ENCODE data around the gene DUS1L.

DUS1L gene

DNA sequence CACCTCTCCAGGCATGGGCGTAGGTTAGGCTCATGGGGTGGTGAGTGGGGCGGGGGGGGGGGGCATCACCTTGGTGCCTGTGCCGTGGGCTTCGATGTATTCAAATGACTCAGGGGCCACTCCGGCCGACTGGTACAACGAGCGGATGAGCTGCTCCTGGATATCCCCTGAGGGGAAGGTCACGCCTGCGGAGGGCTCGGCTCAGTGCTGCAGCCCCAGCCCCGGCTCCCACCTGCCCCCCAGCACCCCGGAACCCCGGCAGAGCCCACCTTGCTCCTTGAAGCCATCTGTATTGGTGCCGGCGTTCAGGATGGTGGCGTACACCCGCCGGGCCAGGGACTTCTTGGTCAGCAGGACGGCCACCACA, 27.0 kb upstream of the DUS1L start:
- Histone ChIP-seq H3F3A (ENCODE audit: insufficient read depth, low read length) (no peaks in the 10 kb centered on the region), H3K36me3 (replicated peaks; ENCODE audit: insufficient read depth, low read length) (peaks cover 14% of the 10 kb centered on the region), H3K4me2 (ENCODE audit: low read depth, low read length) (no peak overlapping the region), H3K27ac (ENCODE audit: low read length) (no peak overlapping the region), H3K9me3 (replicated peaks; ENCODE audit: insufficient read depth, low read length) (no peaks in the 10 kb centered on the region), H4K20me1 (ENCODE audit: insufficient read depth, low read length) (peaks cover 6% of the 10 kb centered on the region; the same call in 1 of the 2 replicates), H3K4me3 (ENCODE audit: low read length) (no peak overlapping the region), H3K9me2 (replicated peaks; ENCODE audit: insufficient read depth, low read length) (no peaks in the 10 kb centered on the region), H2AFZ (ENCODE audit: low read length) (no peak overlapping the region), H3K27me3 (replicated peaks; ENCODE audit: insufficient read depth, low read length) (no peaks in the 10 kb centered on the region), H3K4me1 (ENCODE audit: low read length) (peaks cover 10% of the 10 kb centered on the region; the same call in 1 of the 2 replicates), H3K79me2 (ENCODE audit: low read length) (peaks cover 58% of the 10 kb centered on the region), H3K9ac (ENCODE audit: low read length) (no peak overlapping the region)
- TF ChIP-seq EZH2 (optimal IDR thresholded peaks at IDR 0.05; ENCODE audit: low read depth, low read length) (no peak), EZH2phosphoT487 (IDR thresholded peaks at IDR 0.05; ENCODE audit: low read length) (no peak)
- TF ChIP-seq, protein P1, sequence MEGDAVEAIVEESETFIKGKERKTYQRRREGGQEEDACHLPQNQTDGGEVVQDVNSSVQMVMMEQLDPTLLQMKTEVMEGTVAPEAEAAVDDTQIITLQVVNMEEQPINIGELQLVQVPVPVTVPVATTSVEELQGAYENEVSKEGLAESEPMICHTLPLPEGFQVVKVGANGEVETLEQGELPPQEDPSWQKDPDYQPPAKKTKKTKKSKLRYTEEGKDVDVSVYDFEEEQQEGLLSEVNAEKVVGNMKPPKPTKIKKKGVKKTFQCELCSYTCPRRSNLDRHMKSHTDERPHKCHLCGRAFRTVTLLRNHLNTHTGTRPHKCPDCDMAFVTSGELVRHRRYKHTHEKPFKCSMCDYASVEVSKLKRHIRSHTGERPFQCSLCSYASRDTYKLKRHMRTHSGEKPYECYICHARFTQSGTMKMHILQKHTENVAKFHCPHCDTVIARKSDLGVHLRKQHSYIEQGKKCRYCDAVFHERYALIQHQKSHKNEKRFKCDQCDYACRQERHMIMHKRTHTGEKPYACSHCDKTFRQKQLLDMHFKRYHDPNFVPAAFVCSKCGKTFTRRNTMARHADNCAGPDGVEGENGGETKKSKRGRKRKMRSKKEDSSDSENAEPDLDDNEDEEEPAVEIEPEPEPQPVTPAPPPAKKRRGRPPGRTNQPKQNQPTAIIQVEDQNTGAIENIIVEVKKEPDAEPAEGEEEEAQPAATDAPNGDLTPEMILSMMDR (IDR thresholded peaks at IDR 0.05; ENCODE audit: low read length), result no peak
- no peak for DNase-seq

DNA sequence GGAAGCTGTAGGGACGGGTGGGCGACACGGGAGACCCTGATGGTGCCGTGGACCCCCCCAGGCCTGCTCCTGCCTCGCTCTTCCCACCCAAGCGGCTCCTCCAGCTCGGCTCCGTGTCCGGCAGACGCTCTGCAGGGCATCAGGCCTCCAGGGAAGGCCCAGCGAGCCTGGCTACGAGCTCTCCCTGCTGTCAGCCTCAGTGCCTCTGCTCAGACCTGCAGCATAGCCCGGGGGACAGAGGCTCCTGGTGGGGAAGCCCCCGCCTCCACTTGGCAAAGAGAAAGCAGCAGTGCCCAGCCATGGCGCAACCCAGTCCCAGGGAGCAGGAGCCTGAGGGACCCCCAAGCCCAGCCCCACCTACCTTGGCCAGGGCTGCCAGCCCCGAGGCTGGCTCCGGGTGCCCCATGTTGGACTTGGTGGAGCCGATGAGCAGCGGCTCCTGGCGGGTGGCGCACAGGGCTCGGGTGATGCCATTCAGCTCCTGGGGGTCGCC, 26.5 kb upstream of the DUS1L start:
- peaks cover 6% of the 10 kb centered on the region; the same call in 1 of the 2 replicates for H4K20me1 ChIP-seq (ENCODE audit: insufficient read depth, low read length)
- H2AFZ ChIP-seq (ENCODE audit: low read length), result no peak overlapping the region
- H3F3A ChIP-seq (ENCODE audit: insufficient read depth, low read length), result no peaks in the 10 kb centered on the region
- no peaks in the 10 kb centered on the region for H3K9me2 ChIP-seq (replicated peaks; ENCODE audit: insufficient read depth, low read length)
- no peak overlapping the region for H3K4me2 ChIP-seq (ENCODE audit: low read depth, low read length)
- no peaks in the 10 kb centered on the region for H3K27me3 ChIP-seq (replicated peaks; ENCODE audit: insufficient read depth, low read length)
- H3K79me2 ChIP-seq (ENCODE audit: low read length), result peaks cover 54% of the 10 kb centered on the region
- no peak overlapping the region for H3K9ac ChIP-seq (ENCODE audit: low read length)
- H3K9me3 ChIP-seq (replicated peaks; ENCODE audit: insufficient read depth, low read length), result no peaks in the 10 kb centered on the region
- H3K4me1 ChIP-seq (ENCODE audit: low read length), result peaks cover 10% of the 10 kb centered on the region; the same call in 1 of the 2 replicates
- no peak overlapping the region for H3K4me3 ChIP-seq (ENCODE audit: low read length)
- H3K36me3 ChIP-seq (replicated peaks; ENCODE audit: insufficient read depth, low read length), result peaks cover 14% of the 10 kb centered on the region
- H3K27ac ChIP-seq (ENCODE audit: low read length), result no peak overlapping the region
- no peak for TF ChIP-seq EZH2 (optimal IDR thresholded peaks at IDR 0.05; ENCODE audit: low read depth, low read length)
- TF ChIP-seq, protein P1 (IDR thresholded peaks at IDR 0.05; ENCODE audit: low read length), result no peak
- no peak for DNase-seq

DNA sequence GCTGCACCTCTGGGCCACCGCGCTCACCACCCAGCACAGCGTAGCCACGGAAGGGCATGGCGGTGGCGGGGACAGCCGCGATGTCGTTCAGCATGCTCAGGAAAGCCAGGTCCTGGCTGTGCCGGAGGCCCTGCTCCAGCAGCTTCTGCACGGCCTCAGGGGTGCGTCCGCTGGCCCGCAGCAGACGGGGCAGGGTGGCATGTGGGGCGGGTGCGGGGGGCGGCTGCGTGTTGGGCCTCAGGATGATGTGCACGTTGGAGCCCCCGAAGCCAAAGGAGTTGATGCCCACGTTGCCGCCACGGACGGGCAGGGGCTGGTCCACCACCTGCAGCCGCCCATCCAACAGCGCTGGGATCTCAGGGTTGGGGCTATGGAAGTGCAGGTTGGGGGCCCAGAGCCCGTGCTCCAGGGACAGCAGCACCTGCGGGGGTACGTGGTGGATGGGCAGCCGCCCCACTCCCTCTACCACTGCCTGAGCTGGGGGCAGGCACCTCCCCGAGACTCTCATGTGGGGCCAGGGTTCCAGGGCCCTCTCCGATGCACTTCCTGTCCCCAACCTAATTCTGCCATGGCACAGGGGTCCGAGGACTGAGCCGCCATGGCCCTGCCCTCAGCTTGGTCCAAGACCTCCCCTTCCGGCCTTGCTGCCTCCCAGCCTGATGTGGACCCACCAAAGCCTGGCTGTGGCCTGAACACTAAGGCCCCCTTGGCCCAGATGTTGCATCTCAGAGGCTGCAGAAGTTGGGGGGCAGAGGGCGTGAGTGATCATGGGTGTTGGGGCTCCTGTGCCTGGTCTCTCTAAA, 25.9 kb upstream of the DUS1L start:
- Histone ChIP-seq H3K27me3 (replicated peaks; ENCODE audit: insufficient read depth, low read length) (no peaks in the 10 kb centered on the region), H3K9me3 (replicated peaks; ENCODE audit: insufficient read depth, low read length) (no peaks in the 10 kb centered on the region), H3K27ac (ENCODE audit: low read length) (no peak overlapping the region), H4K20me1 (ENCODE audit: insufficient read depth, low read length) (peaks cover 3% of the 10 kb centered on the region; the same call in 1 of the 2 replicates), H3K79me2 (ENCODE audit: low read length) (peaks cover 47% of the 10 kb centered on the region), H3K4me2 (ENCODE audit: low read depth, low read length) (no peak overlapping the region), H3F3A (ENCODE audit: insufficient read depth, low read length) (no peaks in the 10 kb centered on the region), H3K4me1 (ENCODE audit: low read length) (peaks cover 7% of the 10 kb centered on the region; the same call in 1 of the 2 replicates), H3K9me2 (replicated peaks; ENCODE audit: insufficient read depth, low read length) (no peaks in the 10 kb centered on the region), H3K36me3 (replicated peaks; ENCODE audit: insufficient read depth, low read length) (peaks cover 14% of the 10 kb centered on the region), H3K9ac (ENCODE audit: low read length) (no peak overlapping the region), H3K4me3 (ENCODE audit: low read length) (no peak overlapping the region), H2AFZ (ENCODE audit: low read length) (no peak overlapping the region)
- TF ChIP-seq EZH2phosphoT487 (IDR thresholded peaks at IDR 0.05; ENCODE audit: low read length) (no peak), EZH2 (optimal IDR thresholded peaks at IDR 0.05; ENCODE audit: low read depth, low read length) (no peak)
- TF ChIP-seq, protein P1 (IDR thresholded peaks at IDR 0.05; ENCODE audit: low read length), result no peak
- DNase-seq, result no peak
